ENCODE results near the gene MPP4. TPM values are rescaled to one million over a fixed set of nuclear protein-coding genes. Genes with fewer than 3 reads are reported as not detected.

Gene MPP4
- total RNA-seq, 1 experiment from 2014 or later, result not detected

DNA sequence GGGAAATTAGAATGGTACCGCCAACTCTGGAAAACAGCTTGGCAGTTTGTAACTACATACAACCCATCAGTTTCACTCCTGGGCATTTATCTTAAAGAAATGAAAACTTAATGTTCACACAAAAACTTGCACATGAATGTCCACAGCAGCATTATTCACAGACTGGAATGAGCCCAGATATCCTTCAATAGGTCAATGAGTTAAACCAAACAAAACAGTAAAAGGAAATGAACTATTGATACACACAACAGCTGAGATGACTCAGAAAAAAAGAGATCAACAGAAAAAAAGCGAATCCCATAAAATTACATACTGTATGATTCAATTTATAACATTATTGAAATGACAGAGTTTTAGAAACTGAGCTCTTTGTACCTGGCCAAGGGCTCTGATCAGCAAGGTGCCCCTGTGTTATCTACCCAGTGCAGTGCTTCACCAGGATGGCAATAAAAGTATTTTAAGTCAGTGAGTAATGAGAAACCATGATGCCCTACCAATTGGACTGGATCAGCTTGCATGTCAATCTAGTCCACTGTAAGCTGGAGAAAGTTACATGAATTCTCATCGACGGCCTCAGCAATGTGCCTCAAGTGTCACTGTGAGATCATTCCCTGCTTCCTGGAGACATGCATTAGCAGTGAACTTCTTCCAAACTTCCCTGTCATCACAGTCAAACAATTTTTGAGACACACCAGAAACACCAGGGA lies 77.0 kb downstream of the MPP4 start:
- H3K4me2 ChIP-seq, result no peak overlapping the region
- H3K27ac ChIP-seq, result no peak overlapping the region
- H3F3A ChIP-seq (ENCODE audit: insufficient read depth, low read depth), result no peaks in the 10 kb centered on the region; the same call in 1 of the 2 replicates
- H2AFZ ChIP-seq, result no peak overlapping the region
- H4K20me1 ChIP-seq (ENCODE audit: insufficient read depth), result no peaks in the 10 kb centered on the region
- H3K36me3 ChIP-seq (ENCODE audit: low read depth), result no peaks in the 10 kb centered on the region
- H3K9me3 ChIP-seq (ENCODE audit: insufficient read depth, low read depth), result no peaks in the 10 kb centered on the region
- DNase-seq, result no peak
- no peaks in the 10 kb centered on the region for H3K9me2 ChIP-seq (ENCODE audit: insufficient read depth)
- POLR2A ChIA-PET (ENCODE audit: unreplicated experiment), result no interaction called here
- CTCF ChIA-PET, result no interaction called here
- BruUV-seq (replicated peaks), result no TSS peak
- intact Hi-C loops (cut with micrococcal nuclease; ENCODE audit: unreplicated experiment), result no loop called here
- no peaks in the 10 kb centered on the region for H3K4me1 ChIP-seq (replicated peaks; ENCODE audit: insufficient read depth)
- H3K79me2 ChIP-seq (ENCODE audit: low read depth), result no peaks in the 10 kb centered on the region
- TF ChIP-seq EZH2 (IDR thresholded peaks at IDR 0.05; ENCODE audit: low read depth), result no peak
- no peaks in the 10 kb centered on the region for H3K27me3 ChIP-seq (ENCODE audit: insufficient read depth, low read depth)
- no peak overlapping the region for H3K4me3 ChIP-seq

- POLR2A ChIA-PET (ENCODE audit: unreplicated experiment), result no interaction called here
- Histone ChIP-seq H3K79me2 (ENCODE audit: low read depth) (no peaks in the 10 kb centered on the region), H3K9me2 (ENCODE audit: insufficient read depth) (no peaks in the 10 kb centered on the region), H2AFZ (no peak overlapping the region), H3K27ac (no peak overlapping the region), H4K20me1 (ENCODE audit: insufficient read depth) (no peaks in the 10 kb centered on the region), H3K27me3 (ENCODE audit: insufficient read depth, low read depth) (no peaks in the 10 kb centered on the region), H3K4me2 (no peak overlapping the region), H3K4me1 (replicated peaks; ENCODE audit: insufficient read depth) (no peaks in the 10 kb centered on the region), H3K36me3 (ENCODE audit: low read depth) (no peaks in the 10 kb centered on the region), H3F3A (ENCODE audit: insufficient read depth, low read depth) (no peaks in the 10 kb centered on the region), H3K4me3 (no peak overlapping the region), H3K9me3 (ENCODE audit: insufficient read depth, low read depth) (no peaks in the 10 kb centered on the region)
- BruUV-seq (replicated peaks), result no TSS peak
- CTCF ChIA-PET, result no interaction called here
- no peak for DNase-seq
- TF ChIP-seq EZH2 (IDR thresholded peaks at IDR 0.05; ENCODE audit: low read depth), result no peak
- TF ChIP-seq, protein P1, sequence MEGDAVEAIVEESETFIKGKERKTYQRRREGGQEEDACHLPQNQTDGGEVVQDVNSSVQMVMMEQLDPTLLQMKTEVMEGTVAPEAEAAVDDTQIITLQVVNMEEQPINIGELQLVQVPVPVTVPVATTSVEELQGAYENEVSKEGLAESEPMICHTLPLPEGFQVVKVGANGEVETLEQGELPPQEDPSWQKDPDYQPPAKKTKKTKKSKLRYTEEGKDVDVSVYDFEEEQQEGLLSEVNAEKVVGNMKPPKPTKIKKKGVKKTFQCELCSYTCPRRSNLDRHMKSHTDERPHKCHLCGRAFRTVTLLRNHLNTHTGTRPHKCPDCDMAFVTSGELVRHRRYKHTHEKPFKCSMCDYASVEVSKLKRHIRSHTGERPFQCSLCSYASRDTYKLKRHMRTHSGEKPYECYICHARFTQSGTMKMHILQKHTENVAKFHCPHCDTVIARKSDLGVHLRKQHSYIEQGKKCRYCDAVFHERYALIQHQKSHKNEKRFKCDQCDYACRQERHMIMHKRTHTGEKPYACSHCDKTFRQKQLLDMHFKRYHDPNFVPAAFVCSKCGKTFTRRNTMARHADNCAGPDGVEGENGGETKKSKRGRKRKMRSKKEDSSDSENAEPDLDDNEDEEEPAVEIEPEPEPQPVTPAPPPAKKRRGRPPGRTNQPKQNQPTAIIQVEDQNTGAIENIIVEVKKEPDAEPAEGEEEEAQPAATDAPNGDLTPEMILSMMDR (conservative IDR thresholded peaks at IDR 0.05), result no peak
- intact Hi-C loops (cut with micrococcal nuclease; ENCODE audit: unreplicated experiment), result no loop called here
Observed at GRCh38 chr2:201618744-201619662, 79.4 kb downstream of the MPP4 start.

DNA sequence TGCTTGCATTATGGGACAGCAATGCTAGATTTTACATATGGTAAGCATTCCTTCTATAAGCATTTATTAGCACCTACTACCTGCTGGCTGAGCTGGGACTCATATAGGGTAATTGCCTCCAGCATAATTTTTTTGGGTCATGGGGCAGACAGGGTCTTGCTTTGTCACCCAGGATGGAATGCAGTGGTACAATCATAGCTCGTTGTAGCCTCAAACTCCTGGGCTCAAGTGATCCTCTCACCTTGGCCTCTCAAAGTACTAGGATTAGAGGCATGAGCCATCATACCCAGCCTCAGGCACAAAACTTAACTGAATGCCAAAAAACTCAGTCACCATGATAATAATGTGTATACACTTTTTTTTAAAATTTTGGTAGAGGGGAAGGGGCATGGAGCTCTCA lies 90.4 kb downstream of the MPP4 start:
- Histone ChIP-seq H3K79me2 (ENCODE audit: low read depth) (no peaks in the 10 kb centered on the region), H3K27ac (no peak overlapping the region), H3K27me3 (ENCODE audit: insufficient read depth, low read depth) (no peaks in the 10 kb centered on the region), H3K4me2 (no peak overlapping the region), H3K9me3 (ENCODE audit: insufficient read depth, low read depth) (no peaks in the 10 kb centered on the region), H3K4me1 (replicated peaks; ENCODE audit: insufficient read depth) (peaks cover 12% of the 10 kb centered on the region; the same call in 1 of the 2 replicates), H4K20me1 (ENCODE audit: insufficient read depth) (no peaks in the 10 kb centered on the region), H3K36me3 (ENCODE audit: low read depth) (no peaks in the 10 kb centered on the region), H3F3A (ENCODE audit: insufficient read depth, low read depth) (no peaks in the 10 kb centered on the region), H3K9me2 (ENCODE audit: insufficient read depth) (no peaks in the 10 kb centered on the region), H2AFZ (no peak overlapping the region), H3K4me3 (no peak overlapping the region)
- BruUV-seq (replicated peaks), result no TSS peak
- TF ChIP-seq, protein P1 (conservative IDR thresholded peaks at IDR 0.05), result no peak
- no peak for TF ChIP-seq EZH2 (IDR thresholded peaks at IDR 0.05; ENCODE audit: low read depth)
- CTCF ChIA-PET, result no interaction called here
- intact Hi-C loops (cut with micrococcal nuclease; ENCODE audit: unreplicated experiment), result no loop called here
- DNase-seq, result peak in 1 of 2 experiments; percentile 59
- POLR2A ChIA-PET (ENCODE audit: unreplicated experiment), result interaction anchor here (0.6 kb wide), 1 partner anchor 629 kb away, joined by 8 read pairs; no protein-coding TSS in a partner anchor

Measured in PC-9 (cell line).